IMR-90 (cell line): Measurements from ENCODE around the gene STRN4. TPM values are rescaled to one million over a fixed set of nuclear protein-coding genes. Genes with fewer than 3 reads are reported as not detected.

Source experiments
- ATAC-seq: fragments of 200-7000 bp; cut with Tn5 transposase; 2 replicates; pipeline ENCODE4 v1.9.1; 2020; ENCODE audit warnings: low read depth, mild to moderate bottlenecking, moderate library complexity
- BruUV-seq: library from RNA; stranded (reverse); fragments of 400-500 nt; replicated peaks from 2 replicates; lab custom pipeline; 2021; lab: Mats Ljungman, UMichigan
- CTCF ChIA-PET: fragments of 300-600 bp; formaldehyde crosslinking; extraction: SDS; loops from one replicate; lab custom pipeline; 2021; ENCODE audit warnings: antibody characterized with exemption; lab: Yijun Ruan, JAX
- POLR2A ChIA-PET: fragments of 300-600 bp; sonication (Branson Sonifier 250); formaldehyde crosslinking; loops from one replicate; lab custom pipeline; 2022; ENCODE audit warnings: antibody characterized with exemption; ENCODE audit not compliant: unreplicated experiment; lab: Charles Lee
- DNase-seq: peaks from one replicate; pipeline ENCODE4 v3.0.0; 2013
- H2AFZ ChIP-seq: replicated peaks from 2 replicates; pipeline ENCODE3; 2013; ENCODE audit warnings: low read length, mild to moderate bottlenecking; ENCODE audit not compliant: poor library complexity
- H2AK5ac ChIP-seq: 2 replicates; pipeline ENCODE4 v1.6.1; 2013; ENCODE audit warnings: low read depth, low read length, inconsistent platforms
- H2AK9ac ChIP-seq: replicated peaks from 2 replicates; pipeline ENCODE3; 2013; ENCODE audit warnings: mild to moderate bottlenecking, low read depth, low read length, moderate library complexity; ENCODE audit not compliant: poor library complexity
- H2BK120ac ChIP-seq: 2 replicates; pipeline ENCODE4 v1.6.1; 2013; ENCODE audit warnings: low read depth, low read length, inconsistent platforms
- H2BK15ac ChIP-seq: 3 replicates; pipeline ENCODE4 v1.6.1; 2013; ENCODE audit warnings: low read depth, low read length, inconsistent platforms
- H2BK20ac ChIP-seq: 2 replicates; pipeline ENCODE4 v1.6.1; 2013; ENCODE audit warnings: low read depth, mild to moderate bottlenecking, inconsistent platforms, low read length, moderate library complexity
- H2BK5ac ChIP-seq: 2 replicates; pipeline ENCODE4 v1.6.1; 2013; ENCODE audit warnings: mild to moderate bottlenecking, low read depth, low read length, inconsistent platforms; ENCODE audit not compliant: poor library complexity, severe bottlenecking
- H3K14ac ChIP-seq: replicated peaks from 2 replicates; pipeline ENCODE4 v1.6.1; 2013; ENCODE audit warnings: low read depth, low read length, inconsistent platforms
- H3K18ac ChIP-seq: 2 replicates; pipeline ENCODE4 v1.6.1; 2013; ENCODE audit warnings: low read depth, low read length, control low read depth
- H3K23ac ChIP-seq: 2 replicates; pipeline ENCODE4 v1.6.1; 2013; ENCODE audit warnings: low read depth, low read length, inconsistent platforms
- H3K27ac ChIP-seq: 2 replicates; pipeline ENCODE4 v1.5.1; 2013; ENCODE audit warnings: mild to moderate bottlenecking, control low read depth, low read length; ENCODE audit not compliant: insufficient read depth
- H3K27me3 ChIP-seq: 2 replicates; pipeline ENCODE4 v1.6.1; 2013; ENCODE audit warnings: low read length; ENCODE audit not compliant: control insufficient read depth, insufficient read depth
- H3K36me3 ChIP-seq: 2 replicates; pipeline ENCODE4 v1.6.1; 2013; ENCODE audit warnings: low read length, mixed read lengths; ENCODE audit not compliant: control insufficient read depth, insufficient read depth
- H3K4ac ChIP-seq: 2 replicates; pipeline ENCODE4 v1.6.1; 2013; ENCODE audit warnings: low read depth, low read length, inconsistent platforms
- H3K4me1 ChIP-seq: 2 replicates; pipeline ENCODE4 v1.6.1; 2013; ENCODE audit warnings: low read length, mixed read lengths; ENCODE audit not compliant: control insufficient read depth, insufficient read depth
- H3K4me2 ChIP-seq: 2 replicates; pipeline ENCODE4 v1.6.1; 2013; ENCODE audit warnings: low read depth, mild to moderate bottlenecking, control low read depth, low read length, moderate library complexity
- H3K4me3 ChIP-seq: 2 replicates; pipeline ENCODE4 v1.5.1; 2013; ENCODE audit warnings: low read depth, mild to moderate bottlenecking, control low read depth, low read length, moderate library complexity; ENCODE audit not compliant: insufficient read depth
- H3K56ac ChIP-seq: 2 replicates; pipeline ENCODE4 v1.6.1; 2013; ENCODE audit warnings: low read length, inconsistent platforms; ENCODE audit not compliant: insufficient read depth; ENCODE audit errors: extremely low read depth
- H3K79me1 ChIP-seq, 2 experiments: 2 replicates each; pipeline ENCODE4 v1.6.1; 2013; ENCODE audit warnings: low read length in 2 of 2, inconsistent platforms in 1 of 2, low read depth in 1 of 2
- H3K9ac ChIP-seq: 2 replicates; pipeline ENCODE4 v1.6.1; 2013; ENCODE audit warnings: low read depth, low read length, control low read depth
- H3K9me1 ChIP-seq: 2 replicates; pipeline ENCODE4 v1.6.1; 2013; ENCODE audit warnings: low read length, inconsistent platforms; ENCODE audit not compliant: insufficient read depth
- H3K9me3 ChIP-seq: 2 replicates; pipeline ENCODE4 v1.6.1; 2013; ENCODE audit warnings: low read length; ENCODE audit not compliant: control insufficient read depth, insufficient read depth
- H4K20me1 ChIP-seq: 2 replicates; pipeline ENCODE4 v1.6.1; 2013; ENCODE audit warnings: low read length, inconsistent platforms; ENCODE audit not compliant: insufficient read depth
- H4K5ac ChIP-seq: 2 replicates; pipeline ENCODE4 v1.6.1; 2013; ENCODE audit warnings: mild to moderate bottlenecking, low read depth, low read length, control low read depth
- H4K8ac ChIP-seq, 2 experiments: 2 replicates each; pipeline ENCODE4 v1.6.1; 2013; ENCODE audit warnings: low read depth in 2 of 2, low read length in 2 of 2, control low read depth in 1 of 2, inconsistent platforms in 1 of 2
- H4K91ac ChIP-seq: 2 replicates; pipeline ENCODE4 v1.6.1; 2013; ENCODE audit warnings: low read depth, low read length, inconsistent platforms; ENCODE audit not compliant: insufficient read depth
- BHLHE40 ChIP-seq: fragments of 150-350 bp; IDR thresholded peaks from 2 replicates; pipeline ENCODE4 v1.6.1; 2016; ENCODE audit warnings: mild to moderate bottlenecking, low read depth, low read length
- CEBPB ChIP-seq: IDR thresholded peaks from 2 replicates; pipeline ENCODE4 v1.6.1; 2012; ENCODE audit warnings: low read depth, low read length, improper control_type of control experiment
- CHD1 ChIP-seq: IDR thresholded peaks from 2 replicates; pipeline ENCODE4 v1.6.1; 2012; ENCODE audit warnings: low read depth, low read length, improper control_type of control experiment
- CTCF ChIP-seq: conservative IDR thresholded peaks from 2 replicates; pipeline ENCODE4 v1.5.1; 2012; ENCODE audit warnings: mild to moderate bottlenecking, low read depth, low read length, improper control_type of control experiment
- FOS ChIP-seq: fragments of 150-350 bp; IDR thresholded peaks from 2 replicates; pipeline ENCODE4 v1.6.1; 2016; ENCODE audit warnings: low read depth, low read length
- MAZ ChIP-seq: IDR thresholded peaks from 2 replicates; pipeline ENCODE4 v1.6.1; 2012; ENCODE audit warnings: low read depth, mild to moderate bottlenecking, low read length, improper control_type of control experiment, moderate library complexity, borderline replicate concordance
- MXI1 ChIP-seq: IDR thresholded peaks from 2 replicates; pipeline ENCODE4 v1.6.1; 2012; ENCODE audit warnings: low read depth, mild to moderate bottlenecking, low read length, moderate library complexity, borderline replicate concordance
- NFE2L2 ChIP-seq: fragments of 150-350 bp; IDR thresholded peaks from 2 replicates; pipeline ENCODE4 v1.6.1; 2016; ENCODE audit warnings: low read depth, mild to moderate bottlenecking, low read length
- POLR2A ChIP-seq: IDR thresholded peaks from 2 replicates; pipeline ENCODE4 v1.6.1; 2012; ENCODE audit warnings: mild to moderate bottlenecking, low read depth, low read length
- RAD21 ChIP-seq: IDR thresholded peaks from 2 replicates; pipeline ENCODE4 v1.6.1; 2012; ENCODE audit warnings: low read length, improper control_type of control experiment
- RCOR1 ChIP-seq: IDR thresholded peaks from 2 replicates; pipeline ENCODE4 v1.6.1; 2012; ENCODE audit warnings: mild to moderate bottlenecking, low read length, improper control_type of control experiment; ENCODE audit not compliant: insufficient replicate concordance
- RFX5 ChIP-seq: IDR thresholded peaks from 2 replicates; pipeline ENCODE4 v1.8.0; 2012; ENCODE audit warnings: low read depth, mild to moderate bottlenecking, low read length, moderate library complexity
- WGBS, 2 experiments: methylation state at CpG; one replicate each; pipeline versions ENCODE4 v1.1.5 to v1.1.7; 2013; ENCODE audit warnings: missing lambda C conversion rate in 2 of 2; ENCODE audit not compliant: insufficient read length in 1 of 2; ENCODE audit errors: extremely low coverage in 2 of 2; 5-methylcytosine and 5-hydroxymethylcytosine counted together
- dilution Hi-C: fragments of 300-500 bp; cut with HindIII; formaldehyde crosslinking; loops from one replicate; pipeline ENCODE4 v1.14.3; 2018; ENCODE audit warnings: low sequenced_read_pairs; ENCODE audit not compliant: unreplicated experiment
- in situ Hi-C: fragments of 300-500 bp; cut with MboI; formaldehyde crosslinking; loops from 3 replicates; pipeline ENCODE4 v1.14.3; 2019; ENCODE audit warnings: low sequenced_read_pairs, inconsistent platforms, mixed read lengths
- intact Hi-C: fragments of 100-400 bp; cut with micrococcal nuclease; formaldehyde crosslinking; loops from 2 replicates; pipeline ENCODE4 v1.10.0; 2022
- polyA plus RNA-seq, 3 experiments: library from polyadenylated mRNA; depleted of rRNA; stranded (reverse); fragments of >200 nt; gene quantifications; 2 replicates each; pipeline ENCODE4 v1.2.3, GENCODE V29; 2012; ENCODE audit warnings: low replicate concordance in 1 of 3
- total RNA-seq: library from RNA; depleted of rRNA; stranded (reverse); fragments of >200 nt; gene quantifications from 2 replicates; pipeline ENCODE4 v1.2.3, GENCODE V29; 2012
- TF ChIP-seq, protein P1 (sequence below): fragments of 150-350 bp; IDR thresholded peaks from 2 replicates; pipeline ENCODE4 v1.6.1; 2017; ENCODE audit warnings: mild to moderate bottlenecking, antibody characterized with exemption, low read length, low read depth

The STRN4 gene
- total and polyA plus RNA-seq, 2 of the 4 experiments (the other 2 are of a cell fraction): 36.7 to 112 TPM

DNA sequence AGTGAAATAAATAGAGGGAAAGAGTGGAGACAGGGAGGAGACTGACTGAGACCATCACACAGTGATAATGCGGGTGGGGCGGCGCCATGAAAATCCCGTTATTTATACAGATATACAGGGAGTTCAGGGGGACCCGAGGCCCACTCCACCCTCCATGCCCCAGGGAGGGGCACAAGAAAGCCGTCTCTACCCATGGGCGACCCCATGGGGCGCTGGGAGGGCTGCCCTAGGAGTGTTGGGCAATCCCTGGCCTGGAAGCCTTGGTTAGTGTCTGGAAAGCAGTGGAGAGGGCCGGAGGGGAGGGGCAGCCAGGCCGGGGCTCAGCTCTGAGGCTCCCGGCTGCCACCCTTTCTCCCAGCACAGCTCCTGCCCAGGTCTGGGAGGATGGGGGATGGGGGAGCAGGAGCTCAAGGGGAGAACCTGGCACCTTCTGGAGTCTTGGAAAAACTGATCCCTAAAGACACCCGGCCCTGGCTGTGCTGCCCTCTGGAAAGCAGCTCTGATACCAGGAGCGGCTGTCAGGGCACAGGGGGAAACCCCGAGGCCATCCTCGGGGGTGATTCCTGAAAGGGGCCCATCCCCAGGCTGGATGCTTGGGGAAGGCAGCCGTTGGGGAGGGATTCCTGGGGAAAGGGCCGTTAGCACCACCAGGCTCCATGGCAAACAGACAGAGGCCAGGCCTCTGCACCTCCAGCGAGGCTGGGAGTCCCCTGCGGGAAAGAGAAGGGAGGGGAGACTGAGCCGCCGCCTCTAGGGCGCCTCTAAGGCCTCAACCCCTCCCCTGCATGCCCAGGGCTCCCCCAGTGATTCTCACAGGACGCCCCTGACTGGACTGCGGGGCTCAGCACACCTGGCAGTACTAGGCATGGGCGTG, 26.4 kb downstream of the STRN4 start (continued):
- no peak for TF ChIP-seq CHD1

GRCh38 chr19:46718934-46719622, 27.2 kb downstream of the STRN4 start:
- in situ Hi-C loops: no loop called here
- CTCF ChIA-PET: no interaction called here
- peaks cover 39% of the 10 kb centered on the region for H3K36me3 ChIP-seq
- TF ChIP-seq RAD21 (no peak), BHLHE40 (no peak), RCOR1 (no peak), POLR2A (no peak), MXI1 (no peak), MAZ (no peak), NFE2L2 (no peak), CEBPB (no peak), FOS (no peak), CTCF (no peak), CHD1 (no peak), RFX5 (no peak)
- TF ChIP-seq, protein P1, sequence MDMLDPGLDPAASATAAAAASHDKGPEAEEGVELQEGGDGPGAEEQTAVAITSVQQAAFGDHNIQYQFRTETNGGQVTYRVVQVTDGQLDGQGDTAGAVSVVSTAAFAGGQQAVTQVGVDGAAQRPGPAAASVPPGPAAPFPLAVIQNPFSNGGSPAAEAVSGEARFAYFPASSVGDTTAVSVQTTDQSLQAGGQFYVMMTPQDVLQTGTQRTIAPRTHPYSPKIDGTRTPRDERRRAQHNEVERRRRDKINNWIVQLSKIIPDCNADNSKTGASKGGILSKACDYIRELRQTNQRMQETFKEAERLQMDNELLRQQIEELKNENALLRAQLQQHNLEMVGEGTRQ: no peak

More at GRCh38 chr19:46718934-46719622, 27.2 kb downstream of the STRN4 start:
- Histone ChIP-seq H3K9me3 (no peaks in the 10 kb centered on the region), H2AK5ac (no peak overlapping the region), H3K56ac (no peak overlapping the region), H3K18ac (no peak overlapping the region), H2AK9ac (no peak overlapping the region), H2BK5ac (no peak overlapping the region), H3K27me3 (no peaks in the 10 kb centered on the region), H2BK15ac (no peak overlapping the region), H3K14ac (no peak overlapping the region), H3K9me1 (no peaks in the 10 kb centered on the region), H3K27ac (no peak overlapping the region), H3K79me1 (peaks cover 11 to 50% of the 10 kb centered on the region in 2 experiments), H3K23ac (no peak overlapping the region), H2BK120ac (no peak overlapping the region), H4K5ac (no peak overlapping the region), H3K4me1 (peaks cover 7% of the 10 kb centered on the region), H4K20me1 (peaks cover 3% of the 10 kb centered on the region; the same call in 1 of the 2 replicates), H4K91ac (no peak overlapping the region), H3K4me3 (no peak overlapping the region), H4K8ac (no peak overlapping the region), H2AFZ (no peak overlapping the region), H2BK20ac (no peak overlapping the region), H3K4ac (no peak overlapping the region), H3K9ac (no peak overlapping the region), H3K4me2 (no peak overlapping the region)
- POLR2A ChIA-PET: no interaction called here
- intact Hi-C loops (no loop called here), dilution Hi-C loops (no loop called here)
- WGBS, 2 experiments: no CpG with 5 or more reads among the region's 15 CpGs
- ATAC-seq (no peak), DNase-seq (no peak)
- no TSS peak for BruUV-seq
